ENCODE data around the gene TMEM51. TPM values are rescaled to one million over a fixed set of nuclear protein-coding genes. Genes with fewer than 3 reads are reported as not detected.

TMEM51 gene
- total RNA-seq, 1 donor from 2014 or later = 82.3 TPM

DNA sequence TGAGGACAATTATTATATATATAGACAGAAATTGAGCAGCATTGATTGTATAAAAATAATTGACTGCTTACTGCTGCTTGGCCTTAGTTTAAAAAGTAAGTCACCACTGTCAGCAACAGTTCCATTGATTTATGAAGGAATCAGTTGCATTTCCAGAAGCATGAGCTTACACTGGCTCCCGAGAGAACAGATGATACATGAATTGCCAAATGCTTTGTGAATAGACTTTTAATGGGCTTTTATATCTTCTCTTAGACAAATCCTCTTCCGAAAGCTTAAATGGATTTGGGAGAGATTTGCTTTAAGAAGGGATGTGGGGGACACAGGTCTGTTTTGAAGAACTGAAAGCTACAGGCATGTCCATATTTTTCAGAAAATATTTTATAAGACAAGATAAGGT lies 101.0 kb downstream of the TMEM51 start:
- H3K27me3 ChIP-seq (ENCODE audit: control insufficient read depth, insufficient read depth, low read length) = no peaks in the 10 kb centered on the region
- no peak for DNase-seq (ENCODE audit: low read depth)
- H3K4me3 ChIP-seq (ENCODE audit: low read depth, low read length) = no peak overlapping the region
- H3K36me3 ChIP-seq (ENCODE audit: control insufficient read depth, insufficient read depth, low read length) = no peaks in the 10 kb centered on the region
- TF ChIP-seq, protein P1, sequence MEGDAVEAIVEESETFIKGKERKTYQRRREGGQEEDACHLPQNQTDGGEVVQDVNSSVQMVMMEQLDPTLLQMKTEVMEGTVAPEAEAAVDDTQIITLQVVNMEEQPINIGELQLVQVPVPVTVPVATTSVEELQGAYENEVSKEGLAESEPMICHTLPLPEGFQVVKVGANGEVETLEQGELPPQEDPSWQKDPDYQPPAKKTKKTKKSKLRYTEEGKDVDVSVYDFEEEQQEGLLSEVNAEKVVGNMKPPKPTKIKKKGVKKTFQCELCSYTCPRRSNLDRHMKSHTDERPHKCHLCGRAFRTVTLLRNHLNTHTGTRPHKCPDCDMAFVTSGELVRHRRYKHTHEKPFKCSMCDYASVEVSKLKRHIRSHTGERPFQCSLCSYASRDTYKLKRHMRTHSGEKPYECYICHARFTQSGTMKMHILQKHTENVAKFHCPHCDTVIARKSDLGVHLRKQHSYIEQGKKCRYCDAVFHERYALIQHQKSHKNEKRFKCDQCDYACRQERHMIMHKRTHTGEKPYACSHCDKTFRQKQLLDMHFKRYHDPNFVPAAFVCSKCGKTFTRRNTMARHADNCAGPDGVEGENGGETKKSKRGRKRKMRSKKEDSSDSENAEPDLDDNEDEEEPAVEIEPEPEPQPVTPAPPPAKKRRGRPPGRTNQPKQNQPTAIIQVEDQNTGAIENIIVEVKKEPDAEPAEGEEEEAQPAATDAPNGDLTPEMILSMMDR (IDR thresholded peaks at IDR 0.05; ENCODE audit: insufficient read depth, low read length, poor library complexity, severe bottlenecking) = no peak

DNA sequence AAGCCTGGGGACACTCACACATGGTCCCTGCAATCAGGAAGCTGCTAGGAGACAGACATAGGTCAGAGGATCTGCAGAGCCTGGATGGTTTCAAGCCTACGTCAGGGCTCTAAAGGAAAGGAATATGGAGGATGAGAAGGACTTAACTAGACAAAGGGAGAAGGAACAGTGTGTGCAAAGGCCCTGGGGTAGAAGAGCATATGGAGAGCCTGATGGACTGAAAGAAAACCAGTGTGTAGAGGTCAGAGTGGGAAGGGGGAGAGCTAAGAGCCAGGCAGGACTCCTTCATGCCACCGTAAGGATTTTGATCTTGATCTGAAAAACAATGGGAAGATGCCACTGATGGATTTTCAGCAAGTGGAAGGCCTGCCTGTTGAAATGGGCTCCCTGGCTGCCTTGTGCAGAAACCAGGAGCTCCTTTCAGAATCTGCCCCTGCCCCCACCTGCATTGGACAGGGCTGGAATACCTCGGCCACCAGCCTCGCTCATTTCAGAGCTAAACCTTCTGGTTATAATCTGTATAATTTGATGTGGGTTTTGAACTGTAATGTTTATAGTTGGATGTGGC lies 102.1 kb downstream of the TMEM51 start:
- TF ChIP-seq, protein P1 (IDR thresholded peaks at IDR 0.05; ENCODE audit: insufficient read depth, low read length, poor library complexity, severe bottlenecking) = no peak
- no peak for DNase-seq (ENCODE audit: low read depth)
- no peak overlapping the region for H3K4me3 ChIP-seq (ENCODE audit: low read depth, low read length)
- H3K27me3 ChIP-seq (ENCODE audit: control insufficient read depth, insufficient read depth, low read length) = no peaks in the 10 kb centered on the region
- H3K36me3 ChIP-seq (ENCODE audit: control insufficient read depth, insufficient read depth, low read length) = no peaks in the 10 kb centered on the region

DNA sequence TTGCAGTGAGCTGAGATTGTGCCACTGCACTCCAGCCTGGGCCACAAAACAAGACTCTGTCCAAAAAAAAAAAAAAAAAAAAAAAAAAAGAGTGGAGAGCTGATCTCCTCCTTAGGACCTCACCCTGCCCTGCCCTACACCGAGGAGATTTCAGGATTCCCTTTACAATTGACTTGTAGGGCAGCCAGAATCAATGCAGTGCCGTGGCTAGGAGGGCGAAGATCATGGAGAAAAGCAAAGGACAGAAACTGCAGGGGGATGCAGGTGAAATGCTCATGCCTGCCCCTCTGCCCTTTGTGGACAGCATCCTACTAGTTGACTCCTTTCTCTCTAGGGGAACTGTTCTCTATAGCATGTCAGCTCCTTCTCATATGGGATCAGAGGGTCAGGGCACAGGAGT lies 103.0 kb downstream of the TMEM51 start:
- TF ChIP-seq, protein P1 (IDR thresholded peaks at IDR 0.05; ENCODE audit: insufficient read depth, low read length, poor library complexity, severe bottlenecking) = no peak
- Histone ChIP-seq H3K27me3 (ENCODE audit: control insufficient read depth, insufficient read depth, low read length) (no peaks in the 10 kb centered on the region), H3K4me3 (ENCODE audit: low read depth, low read length) (no peak overlapping the region), H3K36me3 (ENCODE audit: control insufficient read depth, insufficient read depth, low read length) (no peaks in the 10 kb centered on the region)
- no peak for DNase-seq (ENCODE audit: low read depth)

DNA sequence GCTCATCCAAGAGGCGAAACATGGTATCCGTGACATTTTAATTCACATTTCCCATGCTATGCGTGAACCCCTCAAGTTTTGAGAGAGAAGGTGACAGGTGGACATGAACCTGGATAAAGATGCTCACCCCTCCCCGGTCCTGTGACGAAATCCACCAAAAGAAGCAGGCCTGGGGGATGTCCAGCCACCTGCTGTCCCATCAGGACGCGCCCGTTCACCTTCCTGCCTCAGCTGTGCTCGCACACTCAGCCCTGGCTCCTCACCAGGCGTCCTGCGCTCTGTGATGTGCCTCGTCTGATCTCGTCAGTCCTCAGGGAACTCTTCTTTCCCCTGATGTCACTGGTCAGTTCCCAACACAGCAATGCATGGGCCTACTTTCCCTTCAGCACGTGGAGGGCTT lies 103.8 kb downstream of the TMEM51 start:
- no peaks in the 10 kb centered on the region for H3K36me3 ChIP-seq (ENCODE audit: control insufficient read depth, insufficient read depth, low read length)
- DNase-seq (ENCODE audit: low read depth) = no peak
- TF ChIP-seq, protein P1 (IDR thresholded peaks at IDR 0.05; ENCODE audit: insufficient read depth, low read length, poor library complexity, severe bottlenecking) = no peak
- H3K27me3 ChIP-seq (ENCODE audit: control insufficient read depth, insufficient read depth, low read length) = no peaks in the 10 kb centered on the region
- H3K4me3 ChIP-seq (ENCODE audit: low read depth, low read length) = no peak overlapping the region

DNA sequence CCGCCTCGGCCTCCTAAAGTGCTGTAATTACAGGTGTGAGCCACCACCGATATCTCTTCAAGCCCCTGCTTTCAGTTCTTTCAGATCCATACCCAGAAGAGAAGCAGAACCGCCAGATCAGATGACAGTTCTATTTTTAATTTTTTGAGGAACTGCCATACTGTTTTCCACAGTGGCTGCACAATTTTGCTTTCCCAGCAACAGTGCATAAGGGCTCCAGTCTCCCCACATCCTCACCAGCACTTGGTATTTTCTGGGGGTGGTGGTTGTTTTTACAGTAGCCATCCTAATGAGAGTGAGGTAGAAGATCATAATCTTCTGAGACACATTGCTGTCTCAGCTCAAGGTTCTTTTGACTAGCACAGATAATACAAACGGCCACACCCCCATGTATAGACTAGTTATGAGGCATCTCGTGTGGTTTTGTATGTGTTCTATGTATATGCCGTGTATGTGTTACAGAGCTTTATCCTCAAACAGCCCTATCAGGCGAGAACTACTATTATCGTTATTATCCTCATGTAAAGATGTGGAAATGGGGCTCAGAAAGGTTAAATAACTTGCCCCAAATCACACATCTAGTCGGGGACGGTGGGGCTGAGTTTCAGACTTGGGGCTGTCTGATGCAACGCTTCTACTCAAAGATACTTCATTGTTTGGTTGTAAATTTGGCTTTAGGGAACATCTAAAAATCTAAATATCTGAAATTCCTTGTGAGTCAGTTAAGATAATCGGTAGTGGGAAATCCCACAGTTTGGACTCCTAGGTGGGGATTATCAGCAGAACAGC lies 105.5 kb downstream of the TMEM51 start:
- DNase-seq (ENCODE audit: low read depth) = no peak

More for the DNA sequence above, 105.5 kb downstream of the TMEM51 start:
- no peaks in the 10 kb centered on the region for H3K27me3 ChIP-seq (ENCODE audit: control insufficient read depth, insufficient read depth, low read length)
- H3K36me3 ChIP-seq (ENCODE audit: control insufficient read depth, insufficient read depth, low read length) = no peaks in the 10 kb centered on the region
- TF ChIP-seq, protein P1 (IDR thresholded peaks at IDR 0.05; ENCODE audit: insufficient read depth, low read length, poor library complexity, severe bottlenecking) = no peak
- H3K4me3 ChIP-seq (ENCODE audit: low read depth, low read length) = no peak overlapping the region

Data from kidney epithelial cell (primary cell).